HUES48 (cell line): ENCODE measurements around the gene DAPK1.

Experiments
- H3K27ac ChIP-seq: one replicate; pipeline ENCODE4 v1.7.0; 2013; ENCODE audit warnings: low read depth, low read length, inconsistent platforms
- H3K27me3 ChIP-seq: 2 replicates; pipeline ENCODE4 v1.6.1; 2013; ENCODE audit warnings: mild to moderate bottlenecking, low read length; ENCODE audit not compliant: control insufficient read depth, insufficient read depth
- H3K36me3 ChIP-seq: 2 replicates; pipeline ENCODE4 v1.6.1; 2013; ENCODE audit warnings: low read length; ENCODE audit not compliant: control insufficient read depth, insufficient read depth
- H3K4me1 ChIP-seq: 2 replicates; pipeline ENCODE4 v1.6.1; 2013; ENCODE audit warnings: mild to moderate bottlenecking, low read length; ENCODE audit not compliant: control insufficient read depth, insufficient read depth
- H3K4me3 ChIP-seq: 2 replicates; pipeline ENCODE4 v1.5.1; 2013; ENCODE audit warnings: mild to moderate bottlenecking, low read depth, low read length
- H3K9ac ChIP-seq: 2 replicates; pipeline ENCODE4 v1.6.1; 2013; ENCODE audit warnings: mild to moderate bottlenecking, low read depth, low read length, moderate library complexity
- H3K9me3 ChIP-seq: 2 replicates; pipeline ENCODE4 v1.6.1; 2013; ENCODE audit warnings: low read length; ENCODE audit not compliant: control insufficient read depth, insufficient read depth

DAPK1 gene

DNA sequence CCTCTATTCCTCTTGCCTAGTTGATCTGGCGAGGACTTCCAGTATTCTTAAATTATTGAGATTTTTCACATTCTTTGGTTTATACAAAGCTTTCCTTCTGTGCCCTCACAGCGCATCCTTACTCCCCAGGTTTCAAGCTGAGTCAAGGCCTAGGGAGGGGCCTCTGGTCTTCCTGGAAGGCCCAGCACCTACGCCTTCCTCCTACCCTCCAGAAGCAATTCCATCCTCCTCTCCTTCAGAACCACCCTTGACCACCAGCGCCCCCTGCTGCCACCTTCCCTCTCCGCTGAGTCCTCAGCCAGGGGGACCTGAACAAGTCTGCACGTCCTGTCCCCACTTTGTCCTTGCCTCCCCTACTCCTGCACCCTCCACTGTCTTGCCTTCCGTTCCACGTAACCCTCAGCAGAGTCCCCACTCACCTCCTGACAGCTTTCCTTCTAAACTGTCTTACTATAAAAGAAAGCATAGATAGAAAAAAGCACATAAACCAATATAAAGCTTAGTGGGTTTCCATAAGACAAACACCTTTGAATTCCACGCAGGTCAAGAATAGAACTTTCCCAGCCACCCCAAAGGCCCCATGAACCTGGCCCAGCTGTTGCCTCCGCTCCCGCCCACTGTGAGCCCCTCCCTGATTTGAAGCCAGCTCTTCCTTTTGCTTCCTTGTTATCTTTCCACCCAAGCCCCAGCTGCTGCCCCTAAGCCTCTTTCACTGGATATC lies 165.3 kb downstream of the DAPK1 start:
- Histone ChIP-seq H3K27me3 (no peaks in the 10 kb centered on the region), H3K27ac (no peak overlapping the region), H3K4me1 (peaks cover 6% of the 10 kb centered on the region; the same call in 1 of the 2 replicates), H3K4me3 (no peak overlapping the region), H3K36me3 (peaks cover 56% of the 10 kb centered on the region), H3K9me3 (peaks cover 19% of the 10 kb centered on the region), H3K9ac (no peak overlapping the region)

DNA sequence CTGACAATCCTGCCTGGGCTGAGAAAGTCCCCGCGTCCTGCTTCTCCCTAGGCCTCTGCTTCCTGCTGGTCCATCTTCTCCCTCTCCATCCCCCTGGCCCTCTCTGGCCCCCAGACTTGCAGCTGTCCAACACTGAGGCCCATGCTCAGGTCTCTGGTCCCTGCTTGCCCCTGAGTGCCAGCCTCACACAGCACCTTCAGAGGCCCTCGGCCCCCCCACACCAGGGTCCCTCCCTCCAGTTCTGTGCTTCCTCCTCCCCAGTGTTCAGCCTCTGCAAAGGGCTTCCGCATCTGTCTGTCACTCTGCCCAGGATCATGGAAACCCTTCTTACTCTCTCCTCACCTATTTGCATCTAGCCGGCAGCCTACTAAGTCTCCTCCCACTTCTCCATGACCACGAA lies 165.9 kb downstream of the DAPK1 start:
- no peak overlapping the region for H3K4me3 ChIP-seq
- peaks cover 6% of the 10 kb centered on the region; the same call in 1 of the 2 replicates for H3K4me1 ChIP-seq
- no peaks in the 10 kb centered on the region for H3K27me3 ChIP-seq
- H3K9ac ChIP-seq, result no peak overlapping the region
- no peak overlapping the region for H3K27ac ChIP-seq
- peaks cover 19% of the 10 kb centered on the region for H3K9me3 ChIP-seq
- peaks cover 56% of the 10 kb centered on the region for H3K36me3 ChIP-seq

DNA sequence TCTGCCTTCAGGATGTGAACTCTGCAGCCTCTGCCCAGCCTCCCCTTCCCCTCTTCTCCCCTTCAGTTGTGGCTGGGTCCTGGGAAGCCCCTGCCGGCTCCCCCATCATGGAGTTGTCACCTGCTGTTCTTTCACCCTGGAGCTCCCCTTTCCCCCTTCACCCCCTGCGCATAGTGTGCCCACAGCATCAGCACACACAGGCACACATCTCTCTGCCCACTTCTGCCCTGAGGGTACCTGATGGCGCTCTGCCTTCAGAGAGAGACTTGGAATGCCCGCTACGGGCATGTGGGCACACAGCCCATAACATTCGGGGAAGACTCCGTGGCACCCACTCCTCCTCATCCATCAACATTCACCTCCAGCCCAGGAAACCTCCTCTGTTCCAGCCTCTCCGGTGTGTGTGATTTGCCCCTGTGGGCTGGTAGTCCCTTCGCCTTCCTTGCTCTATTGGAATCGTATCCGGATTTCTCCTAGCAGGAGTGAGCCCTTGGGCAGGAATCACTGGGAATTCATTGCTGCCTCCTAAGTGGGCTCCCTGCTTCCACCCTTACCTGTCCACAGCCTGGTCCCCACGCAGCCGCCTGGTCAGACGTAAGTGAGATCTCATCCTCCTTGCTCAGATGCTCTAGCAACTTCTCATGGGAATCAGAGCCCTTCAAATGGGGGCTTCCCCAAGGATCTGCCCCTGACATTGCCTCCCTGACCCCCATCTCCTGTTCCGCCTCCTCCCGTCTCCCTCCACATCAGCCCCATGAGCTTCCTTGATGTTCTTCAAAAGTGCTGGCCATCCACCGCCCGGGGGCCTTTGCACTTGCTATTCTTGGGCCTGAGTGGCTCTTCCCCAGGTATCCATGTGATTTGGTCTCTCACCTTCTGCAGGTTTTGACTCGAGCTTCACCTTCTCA lies 166.7 kb downstream of the DAPK1 start:
- Histone ChIP-seq H3K36me3 (peaks cover 53% of the 10 kb centered on the region), H3K4me1 (peaks cover 6% of the 10 kb centered on the region; the same call in 1 of the 2 replicates), H3K9ac (no peak overlapping the region), H3K27ac (no peak overlapping the region), H3K27me3 (no peaks in the 10 kb centered on the region), H3K4me3 (no peak overlapping the region), H3K9me3 (peaks cover 19% of the 10 kb centered on the region)

DNA sequence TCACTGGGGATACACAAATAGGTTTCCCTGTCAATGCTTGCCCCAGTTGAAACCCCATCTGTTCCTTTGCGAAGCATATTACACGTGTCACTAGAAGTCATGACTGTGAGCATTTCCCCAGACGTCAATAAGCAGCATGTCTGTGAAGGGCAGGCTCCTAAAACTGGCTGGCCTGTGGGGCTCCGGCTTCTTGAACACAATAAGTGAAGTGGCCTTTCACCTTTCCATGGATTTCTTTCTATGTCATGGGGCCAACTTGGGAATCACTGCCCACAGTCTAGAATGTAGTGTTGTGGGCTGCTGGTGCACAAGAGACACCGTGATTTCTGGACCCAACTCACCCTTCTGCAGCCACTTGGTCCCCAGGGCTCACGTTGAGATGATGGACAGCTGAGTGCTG lies 167.8 kb downstream of the DAPK1 start:
- Histone ChIP-seq H3K27ac (no peak overlapping the region), H3K4me1 (peaks cover 6% of the 10 kb centered on the region; the same call in 1 of the 2 replicates), H3K36me3 (peaks cover 53% of the 10 kb centered on the region), H3K9me3 (peaks cover 19% of the 10 kb centered on the region), H3K9ac (no peak overlapping the region), H3K27me3 (no peaks in the 10 kb centered on the region), H3K4me3 (no peak overlapping the region)

DNA sequence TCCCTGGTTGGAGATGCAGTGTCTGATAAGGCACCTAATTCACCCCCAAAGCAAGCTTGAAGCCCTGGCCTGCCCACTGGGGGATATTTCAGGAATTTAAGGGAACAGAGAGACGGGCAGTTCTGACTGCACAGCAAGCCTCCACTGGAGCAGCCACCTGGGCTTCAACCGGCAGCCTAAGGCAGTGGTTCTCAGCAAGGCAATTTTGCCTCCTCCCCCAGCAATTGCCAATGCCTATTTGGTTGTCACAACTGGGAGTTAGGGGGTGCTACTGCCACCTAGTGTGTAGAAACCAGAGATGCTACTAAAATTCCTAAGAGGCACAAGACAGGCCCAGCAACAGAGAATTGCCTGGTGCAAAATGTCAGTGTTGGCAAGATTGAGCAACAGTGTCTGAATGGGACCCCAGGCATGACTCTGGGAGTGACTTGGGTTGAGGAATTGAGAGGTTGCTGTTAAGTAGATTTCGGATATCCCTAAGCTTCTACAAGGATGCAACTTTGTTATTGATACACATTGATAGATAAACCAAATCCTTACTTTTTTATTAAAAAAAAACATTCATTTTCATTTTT lies 169.6 kb downstream of the DAPK1 start:
- Histone ChIP-seq H3K27me3 (no peaks in the 10 kb centered on the region), H3K36me3 (peaks cover 57% of the 10 kb centered on the region), H3K4me1 (peaks cover under 1% of the 10 kb centered on the region; the same call in 1 of the 2 replicates), H3K27ac (no peak overlapping the region), H3K9me3 (peaks cover 19% of the 10 kb centered on the region), H3K9ac (no peak overlapping the region), H3K4me3 (no peak overlapping the region)

DNA sequence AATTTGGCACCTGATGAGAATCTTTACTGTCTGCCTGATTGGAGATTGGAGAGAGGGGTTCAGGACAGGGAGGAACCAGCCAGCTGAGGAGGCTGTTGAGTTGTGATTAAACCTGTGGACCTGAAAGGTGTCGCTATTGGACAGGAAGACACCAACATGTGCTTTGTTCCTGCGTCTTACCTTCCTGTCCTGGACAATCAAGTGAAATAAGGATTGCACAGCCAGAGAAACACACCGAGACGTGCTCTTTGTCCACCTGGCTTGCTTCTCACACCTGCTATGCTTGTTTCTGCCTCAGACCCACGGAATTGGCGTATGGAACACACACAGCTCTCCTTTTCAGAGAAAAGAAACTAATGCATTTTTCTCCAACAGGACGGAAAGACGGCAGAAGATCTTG lies 170.6 kb downstream of the DAPK1 start:
- H3K9me3 ChIP-seq, result peaks cover 19% of the 10 kb centered on the region
- H3K36me3 ChIP-seq, result peaks cover 66% of the 10 kb centered on the region
- H3K27me3 ChIP-seq, result no peaks in the 10 kb centered on the region
- no peak overlapping the region for H3K4me3 ChIP-seq
- H3K4me1 ChIP-seq, result no peaks in the 10 kb centered on the region
- H3K27ac ChIP-seq, result no peak overlapping the region
- no peak overlapping the region for H3K9ac ChIP-seq

DNA sequence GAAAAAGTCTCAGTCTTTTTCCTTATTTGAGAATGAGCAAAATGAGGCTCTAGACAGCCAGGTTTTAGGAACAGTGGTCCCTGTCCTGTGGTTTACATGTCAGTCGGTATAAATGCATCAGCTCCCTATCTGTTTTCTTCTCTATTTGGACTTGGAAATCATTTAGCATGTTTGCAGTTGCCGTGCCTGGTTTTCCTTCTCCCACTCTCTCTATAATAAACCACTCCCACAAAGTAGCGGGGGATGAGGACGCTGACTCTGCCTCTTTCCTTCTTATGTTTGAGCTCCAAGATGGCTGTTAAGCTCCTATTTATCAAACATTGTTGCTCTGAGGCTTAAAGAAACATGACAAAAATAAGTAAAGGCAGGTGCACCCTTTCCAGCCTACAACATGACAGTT lies 171.1 kb downstream of the DAPK1 start:
- peaks cover 70% of the 10 kb centered on the region for H3K36me3 ChIP-seq
- H3K9ac ChIP-seq, result no peak overlapping the region
- H3K4me3 ChIP-seq, result no peak overlapping the region

DNA sequence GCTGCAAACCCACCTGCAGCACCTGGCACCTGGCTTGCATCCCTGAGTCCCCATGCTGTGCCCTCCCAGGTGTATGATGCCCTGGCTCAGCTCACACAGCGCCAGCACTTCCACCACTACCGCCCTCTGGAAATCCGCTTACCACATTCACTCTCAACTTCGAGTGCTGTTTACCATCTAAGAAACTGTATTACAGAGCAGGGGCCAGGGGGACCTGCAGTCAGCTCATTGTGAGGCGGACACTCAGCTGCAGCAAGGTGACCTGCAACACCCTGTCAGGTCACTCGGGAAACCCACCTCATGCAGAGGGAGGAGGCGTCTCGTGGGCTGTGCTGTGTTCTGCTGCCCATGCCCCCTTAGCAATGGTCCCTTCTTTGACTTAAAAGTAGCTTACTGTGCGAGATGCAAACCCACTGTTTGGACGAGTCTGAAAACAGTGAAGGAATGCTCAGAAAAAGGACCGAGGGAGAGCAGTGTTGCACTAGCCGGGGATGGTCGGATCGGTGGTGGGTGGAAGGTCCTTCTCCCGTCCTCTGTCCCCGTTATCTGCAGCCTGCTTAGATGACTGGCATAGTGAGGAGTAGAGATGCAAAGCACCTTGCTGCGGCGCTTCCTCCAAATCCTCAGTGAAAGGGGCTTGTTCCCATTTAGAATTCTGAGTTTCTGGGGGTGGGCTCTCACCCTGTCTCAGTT lies 173.1 kb downstream of the DAPK1 start:
- H3K27ac ChIP-seq, result no peak overlapping the region
- H3K9ac ChIP-seq, result no peak overlapping the region
- no peaks in the 10 kb centered on the region for H3K27me3 ChIP-seq
- peaks cover 11% of the 10 kb centered on the region for H3K9me3 ChIP-seq
- no peaks in the 10 kb centered on the region for H3K4me1 ChIP-seq
- peaks cover 56% of the 10 kb centered on the region for H3K36me3 ChIP-seq
- H3K4me3 ChIP-seq, result no peak overlapping the region

More for the DNA sequence above, 171.1 kb downstream of the DAPK1 start:
- Histone ChIP-seq H3K27me3 (no peaks in the 10 kb centered on the region), H3K27ac (no peak overlapping the region), H3K4me1 (no peaks in the 10 kb centered on the region), H3K9me3 (peaks cover 19% of the 10 kb centered on the region)

DNA sequence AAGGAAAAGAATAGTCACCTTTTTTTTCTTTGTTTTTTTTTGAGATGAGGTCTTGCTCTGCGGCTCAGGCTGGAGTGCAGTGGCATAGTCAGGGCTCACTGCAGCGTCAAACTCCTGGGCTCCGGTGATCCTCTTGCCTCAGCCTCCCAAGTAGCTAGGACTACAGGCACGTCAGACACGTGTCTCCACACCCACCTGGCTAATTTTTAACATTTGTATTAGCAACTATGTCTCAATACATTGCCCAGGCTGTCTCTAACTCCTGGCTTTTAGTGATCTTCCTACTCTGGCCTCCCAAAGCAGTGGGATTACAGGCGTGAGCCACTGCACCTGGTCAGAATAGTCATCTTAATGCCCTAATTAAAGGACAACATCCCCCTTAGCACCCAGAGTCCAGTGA lies 173.8 kb downstream of the DAPK1 start:
- Histone ChIP-seq H3K27me3 (no peaks in the 10 kb centered on the region), H3K27ac (no peak overlapping the region), H3K4me3 (no peak overlapping the region), H3K4me1 (no peaks in the 10 kb centered on the region), H3K9me3 (peaks cover 6% of the 10 kb centered on the region), H3K9ac (no peak overlapping the region), H3K36me3 (peaks cover 51% of the 10 kb centered on the region)

DNA sequence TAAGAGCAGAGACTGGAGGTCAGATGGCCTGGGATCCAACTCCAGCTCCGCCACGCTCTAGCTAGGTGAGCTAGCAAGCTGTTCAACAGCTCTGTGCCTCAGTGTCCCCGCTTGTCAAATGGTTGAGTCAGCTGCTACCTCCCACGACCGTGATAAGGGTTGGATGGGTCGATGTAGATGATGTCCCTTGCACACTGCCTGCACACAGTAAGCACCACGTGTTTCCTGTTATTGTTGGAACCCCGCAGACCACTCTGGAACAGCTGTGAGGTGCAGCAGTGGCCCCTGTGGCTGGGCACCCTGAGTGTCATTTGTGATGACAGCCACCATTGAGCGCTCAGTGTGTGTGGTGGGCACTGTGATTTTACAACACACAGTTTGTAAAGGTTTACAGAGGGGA lies 174.3 kb downstream of the DAPK1 start:
- Histone ChIP-seq H3K4me1 (no peaks in the 10 kb centered on the region), H3K27me3 (no peaks in the 10 kb centered on the region), H3K36me3 (peaks cover 47% of the 10 kb centered on the region), H3K9me3 (peaks cover 2% of the 10 kb centered on the region), H3K9ac (no peak overlapping the region), H3K27ac (no peak overlapping the region), H3K4me3 (no peak overlapping the region)
